CD4-positive, alpha-beta memory T cell (primary cell): ENCODE data around the gene POP4. TPM values are rescaled to one million over a fixed set of nuclear protein-coding genes. Genes with fewer than 3 reads are reported as not detected.

Source experiments
- CTCF ChIA-PET: fragments of 350-600 bp; sonication (Branson Sonifier 250); formaldehyde crosslinking; loops from one replicate; lab custom pipeline; 2021; ENCODE audit warnings: inconsistent platforms; ENCODE audit not compliant: partially characterized antibody; lab: Charles Lee
- POLR2A ChIA-PET: fragments of 350-600 bp; sonication (Branson Sonifier 250); formaldehyde crosslinking; loops from one replicate; lab custom pipeline; 2021; ENCODE audit not compliant: partially characterized antibody; lab: Charles Lee
- DNase-seq, 5 donors: peaks; one replicate each; pipeline versions ENCODE4 v3.0.0 to v3.0.0-alpha.2; 2020 to 2022; ENCODE audit warnings: mixed read lengths in 1 of 5
- H3K27ac ChIP-seq: one replicate; pipeline ENCODE4 v1.7.0; 2013; ENCODE audit warnings: low read depth, low read length
- H3K27me3 ChIP-seq: 2 replicates; pipeline ENCODE4 v1.7.0; 2013; ENCODE audit warnings: mild to moderate bottlenecking, low read length, moderate library complexity; ENCODE audit not compliant: insufficient read depth
- H3K36me3 ChIP-seq: 2 replicates; pipeline ENCODE4 v1.7.0; 2013; ENCODE audit warnings: mild to moderate bottlenecking, low read length, moderate library complexity; ENCODE audit not compliant: insufficient read depth
- H3K4me1 ChIP-seq: 2 replicates; pipeline ENCODE4 v1.7.0; 2013; ENCODE audit warnings: mild to moderate bottlenecking, low read length, moderate library complexity; ENCODE audit not compliant: insufficient read depth
- H3K4me3 ChIP-seq, 2 donors: one replicate each; pipeline ENCODE4 v1.7.0; 2013; ENCODE audit warnings: low read length in 2 of 2, mild to moderate bottlenecking in 1 of 2
- H3K9me3 ChIP-seq, 2 donors: one replicate each; pipeline ENCODE4 v1.7.0; 2013; ENCODE audit warnings: low read length in 2 of 2, control low read depth in 1 of 2; ENCODE audit not compliant: control insufficient read depth in 1 of 2
- H3K27ac Mint-ChIP-seq, 7 donors: one replicate each; pipeline ENCODE4 v1.8.0; 2020 to 2021; ENCODE audit warnings: mixed read lengths in 7 of 7, mild to moderate bottlenecking in 6 of 7, inconsistent platforms in 3 of 7, moderate library complexity in 3 of 7
- H3K27me3 Mint-ChIP-seq, 2 donors: one replicate each; pipeline ENCODE4 v1.8.0; 2020 to 2021; ENCODE audit warnings: mixed read lengths in 2 of 2
- H3K36me3 Mint-ChIP-seq, 2 donors: one replicate each; pipeline ENCODE4 v1.8.0; 2020 to 2021; ENCODE audit warnings: mixed read lengths in 2 of 2, inconsistent platforms in 1 of 2, mild to moderate bottlenecking in 1 of 2
- H3K4me1 Mint-ChIP-seq, 4 donors: one replicate each; pipeline ENCODE4 v1.8.0; 2020 to 2021; ENCODE audit warnings: mixed read lengths in 4 of 4, mild to moderate bottlenecking in 1 of 4
- H3K4me3 Mint-ChIP-seq, 8 donors: one replicate each; pipeline ENCODE4 v1.8.0; 2020 to 2021; ENCODE audit warnings: mixed read lengths in 8 of 8, mild to moderate bottlenecking in 7 of 8, moderate library complexity in 6 of 8, inconsistent platforms in 3 of 8
- H3K9me3 Mint-ChIP-seq, 8 donors: one replicate each; pipeline ENCODE4 v1.8.0; 2020 to 2021; ENCODE audit warnings: mixed read lengths in 8 of 8, mild to moderate bottlenecking in 5 of 8, inconsistent platforms in 3 of 8, moderate library complexity in 1 of 8
- intact Hi-C: fragments of 100-400 bp; cut with micrococcal nuclease; formaldehyde crosslinking; loops from one replicate; pipeline ENCODE4 v1.15.1; 2023
- polyA plus RNA-seq, 2 donors: library from polyadenylated mRNA; unstranded; fragments of 300-500 nt; fragmentation: Illumina TruSeq; gene quantifications; one replicate each; pipeline ENCODE4 v1.2.3, GENCODE V29; 2021
- total RNA-seq, 2 experiments: library from RNA; stranded (reverse); gene quantifications; one replicate each; pipeline ENCODE4 v1.2.3, GENCODE V29; 2021

Gene POP4
- total and polyA plus RNA-seq, 4 experiments from 2014 or later = 54.1 to 189 (median 99.9) TPM

DNA sequence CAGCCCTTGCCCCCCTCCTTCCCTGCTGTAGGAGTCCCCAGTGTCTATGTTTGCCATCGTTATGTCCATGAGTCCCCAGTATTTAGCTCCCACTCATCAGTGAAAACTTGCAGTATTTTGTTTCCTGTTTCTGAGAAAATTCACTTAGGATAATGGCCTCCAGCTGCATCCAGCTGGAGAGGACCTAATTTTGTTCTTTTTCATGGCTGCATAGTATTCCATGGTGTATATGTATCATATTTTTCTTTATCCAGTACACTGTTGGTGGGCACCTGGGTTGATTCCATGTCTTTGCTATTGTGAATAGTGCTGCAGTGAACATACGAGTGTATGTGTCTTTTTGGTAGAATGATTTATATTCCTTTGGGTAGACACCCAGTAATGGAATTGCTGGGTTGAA lies 18.0 kb upstream of the POP4 start:
- CTCF ChIA-PET = no interaction called here
- Histone ChIP-seq H3K4me1 (peaks cover 10% of the 10 kb centered on the region), H3K4me3 (no peak overlapping the region), H3K36me3 (no peaks in the 10 kb centered on the region), H3K9me3 (no peaks in the 10 kb centered on the region), H3K27ac (no peak overlapping the region), H3K27me3 (no peaks in the 10 kb centered on the region)
- Mint-ChIP-seq H3K4me1 (peaks cover 6 to 11% (median 9%) of the 10 kb centered on the region in 4 donors), H3K27ac (peak overlapping the region in 2 of 7 donors; percentile 19 to 37), H3K36me3 (no peaks in the 10 kb centered on the region), H3K4me3 (no peak overlapping the region), H3K27me3 (peaks cover 16 to 18% of the 10 kb centered on the region in 2 donors), H3K9me3 (peaks cover 0 to 13% (median 3%) of the 10 kb centered on the region in 8 donors)
- POLR2A ChIA-PET = interaction anchor here (0.8 to 2.2 kb wide), 2 partner anchors 18 to 84 kb away, joined by 3 to 13 read pairs; partner anchors contain the start of gene POP4
- DNase-seq = no peak
- intact Hi-C loops = no loop called here

- no peak overlapping the region for H3K4me3 Mint-ChIP-seq
- peaks cover 6 to 11% (median 9%) of the 10 kb centered on the region in 4 donors for H3K4me1 Mint-ChIP-seq
- CTCF ChIA-PET = no interaction called here
- no peak for DNase-seq
- H3K27me3 Mint-ChIP-seq = peaks cover 26% of the 10 kb centered on the region in 2 donors
- H3K27ac ChIP-seq = no peak overlapping the region
- H3K36me3 Mint-ChIP-seq = no peaks in the 10 kb centered on the region
- H3K27me3 ChIP-seq = no peaks in the 10 kb centered on the region
- H3K27ac Mint-ChIP-seq = no peak overlapping the region
- H3K4me1 ChIP-seq = peaks cover 10% of the 10 kb centered on the region
- peaks cover 0 to 13% (median 3%) of the 10 kb centered on the region in 8 donors for H3K9me3 Mint-ChIP-seq
- no peaks in the 10 kb centered on the region for H3K9me3 ChIP-seq
- intact Hi-C loops = no loop called here
- no peaks in the 10 kb centered on the region for H3K36me3 ChIP-seq
- POLR2A ChIA-PET = interaction anchor here (0.9 kb wide), 1 partner anchor 15 kb away, joined by 4 read pairs; the partner anchor contains the start of gene POP4
- H3K4me3 ChIP-seq = no peak overlapping the region
These were observed 15.8 kb upstream of the POP4 start for GRCh38 chr19:29590278-29590677.

- Mint-ChIP-seq H3K27ac (no peak overlapping the region), H3K9me3 (peaks cover 0 to 13% (median 3%) of the 10 kb centered on the region in 8 donors), H3K4me3 (no peak overlapping the region), H3K4me1 (peaks cover 6 to 11% (median 9%) of the 10 kb centered on the region in 4 donors), H3K27me3 (peaks cover 23 to 29% of the 10 kb centered on the region in 2 donors), H3K36me3 (no peaks in the 10 kb centered on the region)
- ChIA-PET POLR2A (no interaction called here), CTCF (no interaction called here)
- H3K4me1 ChIP-seq = peaks cover 10% of the 10 kb centered on the region
- H3K27me3 ChIP-seq = no peaks in the 10 kb centered on the region
- no peak for DNase-seq
- no peak overlapping the region for H3K4me3 ChIP-seq
- no peaks in the 10 kb centered on the region for H3K9me3 ChIP-seq
- H3K36me3 ChIP-seq = no peaks in the 10 kb centered on the region
- intact Hi-C loops = no loop called here
- H3K27ac ChIP-seq = no peak overlapping the region
These were observed 14.4 kb upstream of the POP4 start for GRCh38 chr19:29591670-29592069.

DNA sequence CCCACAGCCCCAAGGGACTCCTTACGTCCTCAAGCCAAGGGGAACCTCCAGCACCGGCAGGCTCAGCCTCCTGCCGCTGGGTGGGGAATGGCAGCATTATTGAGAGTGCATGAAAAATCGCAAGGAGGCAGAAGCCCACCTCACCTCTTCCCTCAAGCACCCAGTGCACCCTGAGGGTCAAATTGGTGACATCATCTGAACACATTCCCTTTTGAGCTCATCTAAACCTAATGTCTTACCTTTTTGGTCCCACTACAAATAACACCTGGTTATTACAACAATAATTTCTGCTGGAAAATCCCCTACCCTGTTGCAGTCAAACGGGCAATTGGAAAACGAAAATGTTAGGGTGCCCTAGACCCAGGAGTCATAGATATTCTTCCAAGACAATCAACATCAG lies 12.2 kb upstream of the POP4 start:
- Histone ChIP-seq H3K27me3 (no peaks in the 10 kb centered on the region), H3K36me3 (no peaks in the 10 kb centered on the region), H3K4me3 (no peak overlapping the region), H3K27ac (no peak overlapping the region), H3K9me3 (no peaks in the 10 kb centered on the region), H3K4me1 (no peaks in the 10 kb centered on the region)
- Mint-ChIP-seq H3K4me3 (no peak overlapping the region), H3K27me3 (peaks cover 25 to 36% of the 10 kb centered on the region in 2 donors), H3K4me1 (no peaks in the 10 kb centered on the region), H3K9me3 (peaks cover 0 to 13% (median 3%) of the 10 kb centered on the region in 8 donors), H3K36me3 (no peaks in the 10 kb centered on the region), H3K27ac (no peak overlapping the region)
- POLR2A ChIA-PET = no interaction called here
- CTCF ChIA-PET = no interaction called here
- no peak for DNase-seq
- intact Hi-C loops = no loop called here

- CTCF ChIA-PET = no interaction called here
- DNase-seq = no peak
- no peak overlapping the region for H3K27ac ChIP-seq
- H3K36me3 Mint-ChIP-seq = no peaks in the 10 kb centered on the region
- no peaks in the 10 kb centered on the region for H3K36me3 ChIP-seq
- H3K9me3 ChIP-seq = no peaks in the 10 kb centered on the region
- peaks cover 0 to 3% (median 0%) of the 10 kb centered on the region in 8 donors for H3K9me3 Mint-ChIP-seq
- no peaks in the 10 kb centered on the region for H3K27me3 ChIP-seq
- H3K4me1 ChIP-seq = no peaks in the 10 kb centered on the region
- no peak overlapping the region for H3K27ac Mint-ChIP-seq
- peaks cover 23 to 29% of the 10 kb centered on the region in 2 donors for H3K27me3 Mint-ChIP-seq
- H3K4me1 Mint-ChIP-seq = no peaks in the 10 kb centered on the region
- POLR2A ChIA-PET = interaction anchor here (1.2 kb wide), 1 partner anchor 10 kb away, joined by 4 read pairs; the partner anchor contains the start of gene POP4
- no peak overlapping the region for H3K4me3 ChIP-seq
- intact Hi-C loops = no loop called here
- H3K4me3 Mint-ChIP-seq = no peak overlapping the region
These were observed 9.9 kb upstream of the POP4 start for GRCh38 chr19:29596080-29596727.

GRCh38 chr19:29596885-29597525 lies 9.1 kb upstream of the POP4 start:
- POLR2A ChIA-PET = interaction anchor here (1.2 kb wide), 1 partner anchor 9 kb away, joined by 4 read pairs; the partner anchor contains the start of gene POP4
- no peak overlapping the region for H3K4me3 Mint-ChIP-seq

DNA sequence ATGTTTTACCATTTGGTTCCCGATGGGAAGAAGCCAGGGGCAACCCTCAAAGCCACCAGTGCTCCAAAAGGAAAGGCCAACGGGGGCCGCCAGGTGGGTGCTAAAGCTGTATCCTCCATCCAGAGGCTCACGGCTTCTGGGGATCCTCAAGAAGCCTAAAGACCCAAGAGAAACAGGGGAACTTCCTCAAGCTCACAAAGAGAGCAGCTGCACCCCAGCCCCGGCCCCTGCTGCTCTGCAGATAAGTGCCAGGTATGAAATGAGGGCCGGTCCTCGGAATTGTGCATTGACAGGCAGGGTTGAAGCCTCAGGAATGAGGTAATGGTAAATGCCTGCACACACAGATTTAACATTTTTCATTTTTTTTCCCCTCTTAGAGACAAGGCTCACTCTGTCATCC lies 8.0 kb upstream of the POP4 start:
- Mint-ChIP-seq H3K27ac (peak overlapping the region in 1 of 7 donors; percentile 74), H3K9me3 (peaks cover 0 to 2% (median 0%) of the 10 kb centered on the region in 8 donors), H3K36me3 (no peaks in the 10 kb centered on the region), H3K4me1 (no peaks in the 10 kb centered on the region), H3K4me3 (no peak overlapping the region), H3K27me3 (peaks cover 12 to 19% of the 10 kb centered on the region in 2 donors)
- Histone ChIP-seq H3K4me1 (no peaks in the 10 kb centered on the region), H3K27me3 (no peaks in the 10 kb centered on the region), H3K9me3 (no peaks in the 10 kb centered on the region), H3K27ac (no peak overlapping the region), H3K36me3 (no peaks in the 10 kb centered on the region), H3K4me3 (no peak overlapping the region)
- CTCF ChIA-PET = no interaction called here
- DNase-seq = no peak
- POLR2A ChIA-PET = no interaction called here
- intact Hi-C loops = no loop called here

More at GRCh38 chr19:29596885-29597525, 9.1 kb upstream of the POP4 start:
- Histone ChIP-seq H3K9me3 (no peaks in the 10 kb centered on the region), H3K4me3 (no peak overlapping the region), H3K27ac (no peak overlapping the region), H3K36me3 (no peaks in the 10 kb centered on the region), H3K4me1 (no peaks in the 10 kb centered on the region), H3K27me3 (no peaks in the 10 kb centered on the region)
- H3K27ac Mint-ChIP-seq = no peak overlapping the region
- peaks cover 16 to 22% of the 10 kb centered on the region in 2 donors for H3K27me3 Mint-ChIP-seq
- DNase-seq = no peak
- CTCF ChIA-PET = no interaction called here
- no peaks in the 10 kb centered on the region for H3K36me3 Mint-ChIP-seq
- H3K4me1 Mint-ChIP-seq = no peaks in the 10 kb centered on the region
- H3K9me3 Mint-ChIP-seq = peaks cover 0 to 2% (median 0%) of the 10 kb centered on the region in 8 donors
- intact Hi-C loops = no loop called here
